OCI-LY3 (cell line): ENCODE results near the gene TRABD2A.

Experiments used
- H2AFZ ChIP-seq: fragments of 200-600, 300-600 bp; shearing (Covaris generic); 2 replicates; pipeline ENCODE4 v1.6.0; 2014; ENCODE audit warnings: antibody characterized with exemption, low read depth, low read length
- H3K27ac ChIP-seq: fragments of 200-600, 300-600 bp; sonication (generic); 2 replicates; pipeline ENCODE4 v1.5.1; 2014; ENCODE audit warnings: mild to moderate bottlenecking, low read length, moderate library complexity, mixed read lengths
- H3K27me3 ChIP-seq: fragments of 200-600, 300-600 bp; sonication (generic); 2 replicates; pipeline ENCODE4 v1.6.1; 2014; ENCODE audit warnings: low read depth, low read length, mixed read lengths
- H3K36me3 ChIP-seq: fragments of 200-600, 300-600 bp; sonication (generic); replicated peaks from 2 replicates; pipeline ENCODE3; 2014; ENCODE audit warnings: low read depth, low read length, mixed read lengths
- H3K4me1 ChIP-seq: fragments of 300-600, 200-600 bp; sonication (generic); 2 replicates; pipeline ENCODE4 v1.6.1; 2014; ENCODE audit warnings: low read length, mixed read lengths
- H3K4me2 ChIP-seq: fragments of 200-600, 300-600 bp; sonication (generic); 2 replicates; pipeline ENCODE4 v1.6.1; 2014; ENCODE audit warnings: low read length, mixed read lengths
- H3K4me3 ChIP-seq: fragments of 300-600, 200-600 bp; sonication (generic); 2 replicates; pipeline ENCODE4 v1.5.1; 2014; ENCODE audit warnings: antibody characterized with exemption, mild to moderate bottlenecking, low read length, moderate library complexity
- H3K79me2 ChIP-seq: fragments of 300-600, 200-600 bp; shearing (Covaris generic); 2 replicates; pipeline ENCODE4 v1.6.1; 2014; ENCODE audit warnings: mild to moderate bottlenecking, low read length, mixed read lengths
- H3K9ac ChIP-seq: fragments of 300-600, 200-600 bp; shearing (Covaris generic); 2 replicates; pipeline ENCODE4 v1.6.0; 2014; ENCODE audit warnings: mild to moderate bottlenecking, low read length, moderate library complexity
- H3K9me3 ChIP-seq: fragments of 200-600, 300-600 bp; shearing (Covaris generic); 2 replicates; pipeline ENCODE4 v1.6.1; 2014; ENCODE audit warnings: low read length, mixed read lengths; ENCODE audit not compliant: insufficient read depth
- H4K20me1 ChIP-seq: fragments of 200-600, 300-600 bp; sonication (generic); 2 replicates; pipeline ENCODE4 v1.6.1; 2016; ENCODE audit warnings: low read length, mixed read lengths; ENCODE audit not compliant: insufficient read depth
- CTCF ChIP-seq: fragments of 200-600, 300-600 bp; sonication (generic); IDR thresholded peaks from 2 replicates; pipeline ENCODE4 v1.5.1; 2014; ENCODE audit warnings: antibody characterized with exemption, low read length, low read depth
- EZH2phosphoT487 ChIP-seq: fragments of 200-600 bp; shearing (Covaris generic); IDR thresholded peaks from 2 replicates; pipeline ENCODE4 v1.6.1; 2018; ENCODE audit warnings: antibody characterized with exemption, mixed run types, low read depth

Gene TRABD2A

GRCh38 chr2:84829693-84830092, 51.2 kb downstream of the TRABD2A start:
- no peaks in the 10 kb centered on the region for H3K79me2 ChIP-seq
- H3K27ac ChIP-seq = no peak overlapping the region
- no peak overlapping the region for H3K4me2 ChIP-seq
- H3K9ac ChIP-seq = no peak overlapping the region
- H4K20me1 ChIP-seq = no peaks in the 10 kb centered on the region
- H2AFZ ChIP-seq = no peak overlapping the region
- H3K36me3 ChIP-seq = peaks cover 8% of the 10 kb centered on the region
- peaks cover 66% of the 10 kb centered on the region for H3K4me1 ChIP-seq
- H3K27me3 ChIP-seq = no peaks in the 10 kb centered on the region
- H3K4me3 ChIP-seq = no peak overlapping the region
- TF ChIP-seq EZH2phosphoT487 (no peak), CTCF (no peak)
- peaks cover under 1% of the 10 kb centered on the region; the same call in 1 of the 2 replicates for H3K9me3 ChIP-seq

- no peak for TF ChIP-seq CTCF
- no peak for TF ChIP-seq EZH2phosphoT487
Measured at GRCh38 chr2:84827978-84828575, 52.8 kb downstream of the TRABD2A start.

GRCh38 chr2:84823788-84824187, 57.1 kb downstream of the TRABD2A start:
- H3K4me3 ChIP-seq = no peak overlapping the region
- no peak for TF ChIP-seq CTCF
- TF ChIP-seq EZH2phosphoT487 = no peak
- peaks cover 24% of the 10 kb centered on the region for H3K4me1 ChIP-seq
- H3K79me2 ChIP-seq = no peaks in the 10 kb centered on the region
- no peaks in the 10 kb centered on the region for H4K20me1 ChIP-seq
- H2AFZ ChIP-seq = no peak overlapping the region
- H3K36me3 ChIP-seq = peaks cover 6% of the 10 kb centered on the region
- no peak overlapping the region for H3K4me2 ChIP-seq
- no peaks in the 10 kb centered on the region for H3K9me3 ChIP-seq
- no peaks in the 10 kb centered on the region for H3K27me3 ChIP-seq
- H3K27ac ChIP-seq = no peak overlapping the region
- no peak overlapping the region for H3K9ac ChIP-seq

More at GRCh38 chr2:84827978-84828575, 52.8 kb downstream of the TRABD2A start:
- no peak overlapping the region for H3K4me3 ChIP-seq
- H3K9me3 ChIP-seq = no peaks in the 10 kb centered on the region
- no peaks in the 10 kb centered on the region for H4K20me1 ChIP-seq
- H3K36me3 ChIP-seq = peaks cover 6% of the 10 kb centered on the region
- peaks cover 51% of the 10 kb centered on the region for H3K4me1 ChIP-seq
- no peak overlapping the region for H3K9ac ChIP-seq
- no peak overlapping the region for H3K27ac ChIP-seq
- no peaks in the 10 kb centered on the region for H3K79me2 ChIP-seq
- no peaks in the 10 kb centered on the region for H3K27me3 ChIP-seq
- no peak overlapping the region for H3K4me2 ChIP-seq
- H2AFZ ChIP-seq = no peak overlapping the region

GRCh38 chr2:84823229-84823628, 57.7 kb downstream of the TRABD2A start:
- Histone ChIP-seq H3K27ac (no peak overlapping the region), H3K4me3 (no peak overlapping the region), H3K9ac (no peak overlapping the region), H3K4me1 (peaks cover 24% of the 10 kb centered on the region), H3K79me2 (no peaks in the 10 kb centered on the region), H2AFZ (no peak overlapping the region), H4K20me1 (no peaks in the 10 kb centered on the region), H3K27me3 (no peaks in the 10 kb centered on the region), H3K4me2 (no peak overlapping the region), H3K36me3 (peaks cover 6% of the 10 kb centered on the region), H3K9me3 (no peaks in the 10 kb centered on the region)
- TF ChIP-seq CTCF (no peak), EZH2phosphoT487 (no peak)
